Left lung (tissue), 10 donors: Measurements from ENCODE around the gene KLHDC3. TPM values are rescaled to one million over a fixed set of nuclear protein-coding genes. Genes with fewer than 3 reads are reported as not detected.

ENCODE experiments used
- ATAC-seq: fragments of 200-7000 bp; cut with Tn5 transposase; one replicate; pipeline ENCODE4 v1.9.1; 2020; ENCODE audit warnings: moderate library complexity
- DNase-seq, 4 donors: peaks; one replicate each; pipeline ENCODE4 v3.0.0-alpha.2; 2013 to 2020
- H3K27ac ChIP-seq, 2 donors: fragments of 200-600 bp; sonication (generic) in 1 of 2; one replicate each; pipeline versions ENCODE4 v1.5.0 to v1.8.0; 2020 to 2021
- H3K27me3 ChIP-seq, 2 donors: fragments of 200-600 bp; sonication (generic) in 1 of 2; one replicate each; pipeline versions ENCODE4 v1.5.0 to v1.8.0; 2020 to 2021
- H3K36me3 ChIP-seq, 2 donors: fragments of 200-600 bp; sonication (generic) in 1 of 2; one replicate each; pipeline versions ENCODE4 v1.5.0 to v1.8.0; 2020 to 2021
- H3K4me1 ChIP-seq, 2 donors: fragments of 200-600 bp; one replicate each; pipeline ENCODE4 v1.8.0; 2021
- H3K4me3 ChIP-seq, 2 donors: fragments of 200-600 bp; sonication (generic) in 1 of 2; one replicate each; pipeline versions ENCODE4 v1.5.0 to v1.8.0; 2020 to 2021; ENCODE audit warnings: mild to moderate bottlenecking in 1 of 2
- H3K9me3 ChIP-seq, 2 donors: fragments of 200-600 bp; sonication (generic) in 1 of 2; one replicate each; pipeline versions ENCODE4 v1.5.0 to v1.8.0; 2020 to 2021
- CTCF ChIP-seq, 2 donors: fragments of 200-600 bp; sonication (generic) in 1 of 2; IDR thresholded peaks; one replicate each; pipeline versions ENCODE4 v1.5.0 to v1.8.0; 2021; ENCODE audit warnings: antibody characterized with exemption in 2 of 2
- intact Hi-C, 2 donors: fragments of 100-400 bp; cut with DNase I; formaldehyde crosslinking; loops; one replicate each; pipeline versions ENCODE4 v1.11.2 to v1.14.2; 2022
- polyA plus RNA-seq, 6 donors: library from polyadenylated mRNA; unstranded; fragments of 120-200 nt; gene quantifications; one replicate each; pipeline ENCODE4 v1.2.1, GENCODE V29; 2013; ENCODE audit not compliant: insufficient read length in 6 of 6
- total RNA-seq, 2 donors: library from RNA; stranded (reverse); fragmentation: NEBNext Ultra II Directional; extraction: Animal tissue kit (Norgen Biotek cat#: 25700); gene quantifications; one replicate each; pipeline ENCODE4 v1.2.1, GENCODE V29; 2021
- donor health status: DM: no; HTN: yes; CAD: no.
- donor health status: DM: no; HTN: no; CAD: no.

KLHDC3 gene
- total and polyA plus RNA-seq, 8 donors: 50.5 to 110 (median 97.1) TPM

- no peak for TF ChIP-seq CTCF (IDR thresholded peaks at IDR 0.05)
- DNase-seq: no peak
- Histone ChIP-seq H3K9me3 (no peaks in the 10 kb centered on the region), H3K4me1 (peaks cover 0 to 8% of the 10 kb centered on the region in 2 donors), H3K36me3 (peaks cover 0 to 46% of the 10 kb centered on the region in 2 donors), H3K4me3 (no peak overlapping the region), H3K27me3 (no peaks in the 10 kb centered on the region), H3K27ac (no peak overlapping the region)
- ATAC-seq: no peak
- intact Hi-C loops: no loop called here
These were observed 43.0 kb upstream of the KLHDC3 start for GRCh38 chr6:42970871-42971612.

DNA sequence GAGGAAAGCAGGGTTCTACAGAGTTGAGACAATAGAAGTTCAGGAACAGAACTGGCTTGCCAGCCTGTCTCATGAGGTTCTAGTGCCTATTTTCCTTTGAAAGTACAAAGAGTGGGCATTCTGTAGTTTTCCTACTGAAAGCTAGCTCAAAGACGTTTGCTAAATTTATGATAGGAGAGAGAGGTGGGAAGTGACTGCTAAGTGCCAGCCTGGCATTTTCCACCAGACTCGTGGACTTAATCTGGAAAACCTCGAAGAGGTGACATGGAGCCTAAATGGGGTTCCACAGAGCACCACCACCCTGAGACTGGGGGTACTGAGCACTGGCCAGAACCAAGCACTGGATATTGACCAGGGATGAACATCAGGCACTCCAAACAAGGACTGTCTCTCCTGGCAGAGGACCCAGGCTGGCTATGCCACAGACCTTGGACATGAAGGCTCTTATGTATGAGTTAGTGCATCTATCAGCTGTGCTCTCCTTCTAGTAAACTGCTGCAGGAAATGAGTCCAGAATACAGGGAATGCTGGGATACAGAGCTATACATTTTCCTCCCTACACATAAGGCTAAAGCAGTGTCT, 42.2 kb upstream of the KLHDC3 start:
- no peaks in the 10 kb centered on the region for H3K9me3 ChIP-seq
- H3K36me3 ChIP-seq: peaks cover 0 to 39% of the 10 kb centered on the region in 2 donors
- intact Hi-C loops: no loop called here
- no peak for TF ChIP-seq CTCF (IDR thresholded peaks at IDR 0.05)
- H3K27me3 ChIP-seq: no peaks in the 10 kb centered on the region
- H3K4me3 ChIP-seq: no peak overlapping the region
- H3K4me1 ChIP-seq: peaks cover 0 to 14% of the 10 kb centered on the region in 2 donors
- DNase-seq (no peak), ATAC-seq (no peak)
- no peak overlapping the region for H3K27ac ChIP-seq

DNA sequence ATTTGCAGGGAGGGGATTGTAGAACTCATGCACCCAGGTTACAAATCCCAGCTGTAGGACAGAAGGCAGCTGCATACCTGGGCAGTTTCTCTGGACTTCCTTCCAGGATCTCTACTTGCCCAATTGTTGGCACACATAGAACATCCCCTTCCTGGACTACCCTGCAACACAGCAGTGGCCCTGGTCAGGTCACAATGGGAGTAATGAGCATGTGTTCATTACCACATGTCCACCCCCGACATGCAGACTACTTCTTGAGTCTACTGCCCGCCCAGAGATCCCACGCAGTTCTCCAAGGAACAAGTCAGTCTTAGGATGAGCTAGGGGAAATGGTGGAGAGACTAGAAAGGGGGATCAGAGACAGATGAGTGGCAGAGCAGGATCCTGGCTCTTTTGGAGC, 40.1 kb upstream of the KLHDC3 start:
- Histone ChIP-seq H3K9me3 (no peaks in the 10 kb centered on the region), H3K27ac (no peak overlapping the region), H3K4me3 (no peak overlapping the region), H3K36me3 (peaks cover 0 to 20% of the 10 kb centered on the region in 2 donors), H3K4me1 (peaks cover 6 to 29% of the 10 kb centered on the region in 2 donors), H3K27me3 (no peaks in the 10 kb centered on the region)
- ATAC-seq (no peak), DNase-seq (no peak)
- intact Hi-C loops: no loop called here
- no peak for TF ChIP-seq CTCF (IDR thresholded peaks at IDR 0.05)

DNA sequence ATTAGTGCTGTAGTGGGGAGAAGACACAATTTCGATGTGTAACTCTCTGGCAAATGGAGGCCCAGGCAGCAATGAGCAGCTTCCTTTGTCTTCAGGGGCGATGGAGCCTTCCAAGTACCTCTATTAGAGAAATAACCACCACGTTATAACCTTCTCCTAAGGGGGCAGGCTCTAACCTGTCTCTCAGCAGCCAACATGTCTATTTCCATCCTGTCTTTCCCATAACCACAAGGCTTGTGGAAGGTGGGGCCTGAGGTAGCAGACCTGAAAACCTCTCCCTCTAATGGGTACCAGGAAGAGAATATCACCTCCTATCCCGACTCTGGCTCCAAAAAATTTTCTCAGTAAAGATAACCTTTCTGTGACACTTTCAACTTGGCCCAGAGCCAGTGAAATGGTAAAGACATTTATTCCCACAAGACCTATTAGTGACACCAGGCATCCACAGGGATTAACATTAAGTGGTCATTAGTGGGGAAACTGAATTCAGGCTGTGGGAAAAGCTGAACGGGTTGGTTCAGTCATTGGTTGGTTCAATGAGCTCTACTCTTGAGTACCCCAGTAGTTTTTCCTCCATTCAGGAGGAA, 39.0 kb upstream of the KLHDC3 start:
- Histone ChIP-seq H3K4me3 (no peak overlapping the region), H3K4me1 (peaks cover 11 to 36% of the 10 kb centered on the region in 2 donors), H3K36me3 (peaks cover 0 to 11% of the 10 kb centered on the region in 2 donors), H3K9me3 (no peaks in the 10 kb centered on the region), H3K27me3 (no peaks in the 10 kb centered on the region), H3K27ac (no peak overlapping the region)
- no peak for TF ChIP-seq CTCF (IDR thresholded peaks at IDR 0.05)
- intact Hi-C loops: no loop called here
- no peak for DNase-seq
- ATAC-seq: no peak

- peak overlapping the region; percentile 95 to 96 for H3K4me3 ChIP-seq
- TF ChIP-seq CTCF (IDR thresholded peaks at IDR 0.05): no peak
- peaks cover 0 to 8% of the 10 kb centered on the region in 2 donors for H3K36me3 ChIP-seq
- peaks cover 11 to 35% of the 10 kb centered on the region in 2 donors for H3K4me1 ChIP-seq
- intact Hi-C loops: no loop called here
- DNase-seq: peak in 2 of 4 donors; percentile 39 to 88
- peak; percentile 41 for ATAC-seq
- no peaks in the 10 kb centered on the region for H3K9me3 ChIP-seq
- peak overlapping the region; percentile 67 to 93 for H3K27ac ChIP-seq
- H3K27me3 ChIP-seq: no peaks in the 10 kb centered on the region
These were observed 35.6 kb upstream of the KLHDC3 start for GRCh38 chr6:42978487-42978838.
